Trophoblast cell (in vitro differentiated cells and primary cell): ENCODE measurements around the gene CCDC6.
A peak's percentile ranks its signal among the peaks of the same experiment; 100 is the strongest.
"Not testable (repeated sequence)": the region's sequence is repeated elsewhere in the genome, so short reads cannot be mapped to it uniquely, and the experiment has no call there.

Experiments used
- DNase-seq, 2 donors: peaks; one replicate each; pipeline ENCODE4 v3.0.0-alpha.2; 2016
- H2AFZ ChIP-seq: 2 replicates; pipeline ENCODE4 v1.6.1; 2013; ENCODE audit warnings: low read length, moderate library complexity, mild to moderate bottlenecking; ENCODE audit not compliant: insufficient read depth, poor library complexity
- H2AK5ac ChIP-seq: 2 replicates; pipeline ENCODE4 v1.6.1; 2013; ENCODE audit warnings: mild to moderate bottlenecking, low read length
- H2BK120ac ChIP-seq: 2 replicates; pipeline ENCODE4 v1.6.1; 2013; ENCODE audit warnings: low read length, mild to moderate bottlenecking, moderate library complexity; ENCODE audit not compliant: insufficient read depth, poor library complexity
- H2BK12ac ChIP-seq: 2 replicates; pipeline ENCODE4 v1.6.1; 2013; ENCODE audit warnings: mild to moderate bottlenecking, low read length, moderate library complexity
- H2BK5ac ChIP-seq: 2 replicates; pipeline ENCODE4 v1.6.1; 2013; ENCODE audit warnings: low read length, low read depth, moderate library complexity, mild to moderate bottlenecking; ENCODE audit not compliant: poor library complexity
- H3K14ac ChIP-seq: 2 replicates; pipeline ENCODE4 v1.6.1; 2013; ENCODE audit warnings: mild to moderate bottlenecking, low read length
- H3K18ac ChIP-seq: 2 replicates; pipeline ENCODE4 v1.6.1; 2013; ENCODE audit warnings: mild to moderate bottlenecking, low read length
- H3K23ac ChIP-seq: 2 replicates; pipeline ENCODE4 v1.6.1; 2013; ENCODE audit warnings: low read length
- H3K27ac ChIP-seq: 2 replicates; pipeline ENCODE4 v1.5.1; 2013; ENCODE audit warnings: low read depth, mild to moderate bottlenecking, inconsistent platforms, low read length, moderate library complexity
- H3K27me3 ChIP-seq: 2 replicates; pipeline ENCODE4 v1.6.1; 2013; ENCODE audit warnings: inconsistent platforms, mild to moderate bottlenecking, low read length, moderate library complexity; ENCODE audit not compliant: insufficient read depth
- H3K36me3 ChIP-seq, 2 experiments: 1 replicate in 1 of 2; 2 replicates in 1 of 2; pipeline ENCODE4 v1.6.1; 2013; ENCODE audit warnings: low read length in 2 of 2, mild to moderate bottlenecking in 2 of 2, moderate library complexity in 1 of 2; ENCODE audit not compliant: insufficient read depth in 2 of 2, control insufficient read depth in 1 of 2
- H3K4ac ChIP-seq: 2 replicates; pipeline ENCODE4 v1.6.1; 2013; ENCODE audit warnings: low read depth, mild to moderate bottlenecking, low read length, moderate library complexity
- H3K4me1 ChIP-seq, 2 experiments: 1 replicate in 1 of 2; 2 replicates in 1 of 2; pipeline ENCODE4 v1.6.1; 2013; ENCODE audit warnings: low read length in 2 of 2, mild to moderate bottlenecking in 2 of 2, moderate library complexity in 1 of 2; ENCODE audit not compliant: insufficient read depth in 2 of 2, control insufficient read depth in 1 of 2
- H3K4me2 ChIP-seq: 2 replicates; pipeline ENCODE4 v1.6.1; 2013; ENCODE audit warnings: inconsistent platforms, mild to moderate bottlenecking, low read length, moderate library complexity
- H3K4me3 ChIP-seq: 2 replicates; pipeline ENCODE4 v1.5.1; 2013; ENCODE audit warnings: mild to moderate bottlenecking, low read depth, low read length, inconsistent platforms
- H3K79me1 ChIP-seq: one replicate; pipeline ENCODE4 v1.6.1; 2013; ENCODE audit warnings: low read length
- H3K79me2 ChIP-seq: 2 replicates; pipeline ENCODE4 v1.6.1; 2013; ENCODE audit warnings: low read length, mild to moderate bottlenecking; ENCODE audit not compliant: control insufficient read depth, insufficient read depth, poor library complexity
- H3K9ac ChIP-seq: 2 replicates; pipeline ENCODE4 v1.6.1; 2013; ENCODE audit warnings: mild to moderate bottlenecking, low read length
- H3K9me3 ChIP-seq: 2 replicates; pipeline ENCODE4 v1.6.1; 2013; ENCODE audit warnings: low read depth, mild to moderate bottlenecking, control low read depth, inconsistent platforms, low read length; ENCODE audit not compliant: insufficient read depth
- H4K12ac ChIP-seq: 2 replicates; pipeline ENCODE4 v1.6.1; 2013; ENCODE audit warnings: low read depth, mild to moderate bottlenecking, low read length, moderate library complexity
- H4K8ac ChIP-seq: 2 replicates; pipeline ENCODE4 v1.6.1; 2013; ENCODE audit warnings: low read depth, mild to moderate bottlenecking, low read length, moderate library complexity
- H4K91ac ChIP-seq: one replicate; pipeline ENCODE4 v1.6.1; 2013; ENCODE audit warnings: low read depth, mild to moderate bottlenecking, low read length, moderate library complexity
- WGBS: extraction: QIAGEN DNeasy Blood & Tissue Kit; methylation state at CpG from one replicate; pipeline ENCODE4 v1.1.7; 2013; ENCODE audit warnings: missing lambda C conversion rate; ENCODE audit not compliant: insufficient read length, insufficient coverage; ENCODE audit errors: extremely low coverage; 5-methylcytosine and 5-hydroxymethylcytosine counted together

The CCDC6 gene

DNA sequence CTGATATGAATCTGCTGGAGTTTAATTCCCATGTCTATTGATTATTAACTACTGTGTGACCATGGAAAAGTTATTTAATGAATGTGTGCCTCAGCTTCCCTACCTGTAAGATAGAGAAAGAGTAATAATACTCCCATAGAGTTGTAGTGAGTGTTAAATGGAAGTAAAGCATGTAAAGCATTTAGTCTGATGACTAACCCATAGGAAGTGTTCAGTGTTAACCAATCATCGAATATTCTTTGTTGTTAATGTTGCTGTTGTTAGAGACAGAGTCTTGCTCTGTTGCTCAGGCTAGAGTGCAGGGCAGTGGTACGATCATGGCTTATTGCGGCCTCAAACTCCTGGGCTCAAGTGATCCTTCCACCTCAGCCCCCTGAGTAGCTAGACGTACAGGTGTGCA, 36.2 kb upstream of the CCDC6 start:
- Histone ChIP-seq H3K27ac (no peak overlapping the region), H3K36me3 (no peaks in the 10 kb centered on the region), H3K79me2 (no peaks in the 10 kb centered on the region), H3K9ac (no peak overlapping the region), H2BK5ac (no peak overlapping the region), H3K23ac (no peak overlapping the region), H3K9me3 (no peaks in the 10 kb centered on the region), H3K4me1 (no peaks in the 10 kb centered on the region), H4K12ac (no peak overlapping the region), H3K79me1 (peaks cover 2% of the 10 kb centered on the region), H2BK120ac (no peak overlapping the region), H4K91ac (no peak overlapping the region), H3K18ac (no peak overlapping the region), H2AFZ (no peak overlapping the region), H3K4ac (no peak overlapping the region), H2AK5ac (no peak overlapping the region), H3K4me3 (no peak overlapping the region), H2BK12ac (no peak overlapping the region), H4K8ac (no peak overlapping the region), H3K14ac (no peak overlapping the region), H3K4me2 (no peak overlapping the region), H3K27me3 (no peaks in the 10 kb centered on the region)
- DNase-seq: peak in 1 of 2 donors; percentile 56
- no CpG with 5 or more reads among the region's 4 CpGs for WGBS

DNA sequence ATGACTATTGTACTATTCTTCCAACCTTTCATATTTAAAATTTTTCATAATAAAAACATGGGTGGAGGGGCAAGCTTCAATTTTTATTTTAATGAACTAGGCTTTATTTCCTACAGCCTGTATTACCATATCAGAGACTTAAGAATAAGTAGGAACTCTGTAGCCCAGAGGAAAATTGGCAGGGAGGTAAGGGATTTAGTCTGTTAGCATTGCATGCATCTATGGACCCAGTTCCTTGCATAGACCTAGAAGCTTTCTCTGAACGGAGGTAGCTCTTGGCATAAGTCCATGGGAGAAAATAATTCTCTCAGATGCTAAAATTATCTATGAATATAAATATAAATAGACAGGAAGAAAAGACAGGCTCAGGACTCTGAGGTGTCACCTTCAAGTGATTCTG, 31.4 kb upstream of the CCDC6 start:
- H4K91ac ChIP-seq: no peak overlapping the region
- no peak overlapping the region for H3K4me2 ChIP-seq
- WGBS: no CpG with 5 or more reads among the region's 1 CpG
- H2BK5ac ChIP-seq: no peak overlapping the region
- H3K4me1 ChIP-seq: no peaks in the 10 kb centered on the region
- no peaks in the 10 kb centered on the region for H3K79me1 ChIP-seq
- no peak overlapping the region for H3K4ac ChIP-seq
- no peak overlapping the region for H2AFZ ChIP-seq
- H3K23ac ChIP-seq: no peak overlapping the region
- no peaks in the 10 kb centered on the region for H3K9me3 ChIP-seq
- no peak overlapping the region for H3K9ac ChIP-seq
- H3K14ac ChIP-seq: no peak overlapping the region
- H3K27me3 ChIP-seq: no peaks in the 10 kb centered on the region
- no peak overlapping the region for H2BK12ac ChIP-seq
- H4K12ac ChIP-seq: no peak overlapping the region
- no peak overlapping the region for H3K4me3 ChIP-seq
- no peaks in the 10 kb centered on the region for H3K36me3 ChIP-seq
- no peaks in the 10 kb centered on the region for H3K79me2 ChIP-seq
- H2AK5ac ChIP-seq: no peak overlapping the region
- no peak overlapping the region for H3K27ac ChIP-seq
- no peak overlapping the region for H3K18ac ChIP-seq
- H4K8ac ChIP-seq: no peak overlapping the region
- no peak for DNase-seq
- no peak overlapping the region for H2BK120ac ChIP-seq

DNA sequence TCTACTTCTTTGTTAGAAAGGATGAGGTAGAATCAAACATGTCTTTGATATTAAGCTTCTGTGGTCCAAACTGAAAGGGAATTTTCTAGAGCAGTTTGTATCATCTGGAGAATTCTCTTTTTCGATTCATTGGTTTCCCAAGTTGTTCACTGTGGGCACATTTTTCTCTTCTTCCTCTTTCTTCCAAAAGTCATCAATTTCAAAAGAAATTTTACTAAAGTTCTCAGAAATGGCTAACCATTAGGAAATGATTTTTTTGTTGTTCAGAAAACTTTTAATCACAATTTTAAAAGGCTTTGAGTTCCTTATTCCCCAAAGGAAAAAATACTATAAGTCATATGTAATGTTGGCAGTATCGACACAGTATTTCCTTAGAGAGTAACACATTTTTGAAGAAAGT, 28.3 kb upstream of the CCDC6 start:
- Histone ChIP-seq H3K27me3 (no peaks in the 10 kb centered on the region), H3K14ac (no peak overlapping the region), H3K79me1 (no peaks in the 10 kb centered on the region), H2AK5ac (no peak overlapping the region), H3K4me1 (no peaks in the 10 kb centered on the region), H3K23ac (no peak overlapping the region), H3K9ac (no peak overlapping the region), H2BK120ac (no peak overlapping the region), H2BK5ac (no peak overlapping the region), H4K8ac (no peak overlapping the region), H2BK12ac (no peak overlapping the region), H4K91ac (no peak overlapping the region), H3K4me3 (no peak overlapping the region), H3K79me2 (no peaks in the 10 kb centered on the region), H3K36me3 (no peaks in the 10 kb centered on the region), H3K27ac (no peak overlapping the region), H3K4ac (no peak overlapping the region), H3K9me3 (no peaks in the 10 kb centered on the region), H3K18ac (no peak overlapping the region), H3K4me2 (no peak overlapping the region), H2AFZ (no peak overlapping the region), H4K12ac (no peak overlapping the region)
- no peak for DNase-seq
- WGBS: no CpG with 5 or more reads among the region's 2 CpGs

DNA sequence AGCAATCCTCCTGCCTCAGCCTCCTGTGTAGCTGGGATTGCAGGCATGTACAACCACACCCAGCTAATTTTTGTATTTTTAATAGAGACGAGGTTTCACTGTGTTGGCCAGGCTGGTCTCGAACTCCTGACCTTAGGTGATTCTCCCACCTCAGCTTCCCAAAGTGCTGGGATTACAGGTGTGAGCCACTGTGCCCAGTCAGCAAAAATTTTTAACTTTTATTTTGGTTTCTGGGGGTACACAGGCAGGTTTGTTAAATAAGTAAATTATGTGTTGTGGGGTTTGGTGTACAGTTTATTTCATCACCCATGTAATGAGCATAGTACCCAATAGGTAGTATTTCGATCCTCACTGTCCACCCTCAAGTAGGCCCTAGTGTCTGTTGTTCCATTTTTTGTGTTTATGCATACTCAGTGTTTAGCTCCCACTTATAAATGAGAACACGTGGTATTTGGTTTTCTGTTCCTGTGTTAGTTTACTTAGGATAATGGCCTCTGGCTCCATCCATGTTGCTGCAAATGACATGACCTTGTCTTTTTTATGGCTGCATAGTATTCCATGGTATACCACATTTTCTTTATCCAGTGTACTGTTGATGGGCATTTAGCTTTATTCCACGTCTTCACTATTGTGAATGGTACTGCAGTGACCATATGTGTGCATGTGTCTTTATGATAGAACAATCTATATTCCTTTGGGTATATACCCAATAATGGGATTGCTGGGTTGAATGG, 24.6 kb upstream of the CCDC6 start:
- H3K14ac ChIP-seq, DNase-seq, H3K23ac ChIP-seq, H4K91ac ChIP-seq, H4K8ac ChIP-seq, H3K79me1 ChIP-seq, H3K27ac ChIP-seq, H3K4me3 ChIP-seq, H4K12ac ChIP-seq, H3K79me2 ChIP-seq, H3K27me3 ChIP-seq, H3K36me3 ChIP-seq, H3K18ac ChIP-seq, H3K9ac ChIP-seq, H2AK5ac ChIP-seq, H3K4me1 ChIP-seq, H2BK120ac ChIP-seq, H3K4ac ChIP-seq, H3K9me3 ChIP-seq, H2BK12ac ChIP-seq, H2AFZ ChIP-seq, H2BK5ac ChIP-seq, H3K4me2 ChIP-seq: not testable (repeated sequence)
- WGBS: no CpG with 5 or more reads among the region's 5 CpGs
